Peyer's patch (tissue), 4 donors: ENCODE measurements around the gene MPL.

ENCODE experiments used
- CTCF ChIP-seq, 6 experiments: fragments of 450-650 bp in 4 of 6; fragments of 200-600 bp in 2 of 6; sonication (generic) in 1 of 6; IDR thresholded peaks; one replicate each; pipeline ENCODE4 v1.5.1; 2017 to 2019; ENCODE audit warnings: antibody characterized with exemption in 6 of 6, mild to moderate bottlenecking in 3 of 6, moderate library complexity in 1 of 6
- POLR2A ChIP-seq, 2 donors: fragments of 450-650 bp; IDR thresholded peaks; one replicate each; pipeline ENCODE4 v1.5.1; 2017; ENCODE audit warnings: antibody characterized with exemption in 2 of 2, mild to moderate bottlenecking in 2 of 2, moderate library complexity in 2 of 2

DNA sequence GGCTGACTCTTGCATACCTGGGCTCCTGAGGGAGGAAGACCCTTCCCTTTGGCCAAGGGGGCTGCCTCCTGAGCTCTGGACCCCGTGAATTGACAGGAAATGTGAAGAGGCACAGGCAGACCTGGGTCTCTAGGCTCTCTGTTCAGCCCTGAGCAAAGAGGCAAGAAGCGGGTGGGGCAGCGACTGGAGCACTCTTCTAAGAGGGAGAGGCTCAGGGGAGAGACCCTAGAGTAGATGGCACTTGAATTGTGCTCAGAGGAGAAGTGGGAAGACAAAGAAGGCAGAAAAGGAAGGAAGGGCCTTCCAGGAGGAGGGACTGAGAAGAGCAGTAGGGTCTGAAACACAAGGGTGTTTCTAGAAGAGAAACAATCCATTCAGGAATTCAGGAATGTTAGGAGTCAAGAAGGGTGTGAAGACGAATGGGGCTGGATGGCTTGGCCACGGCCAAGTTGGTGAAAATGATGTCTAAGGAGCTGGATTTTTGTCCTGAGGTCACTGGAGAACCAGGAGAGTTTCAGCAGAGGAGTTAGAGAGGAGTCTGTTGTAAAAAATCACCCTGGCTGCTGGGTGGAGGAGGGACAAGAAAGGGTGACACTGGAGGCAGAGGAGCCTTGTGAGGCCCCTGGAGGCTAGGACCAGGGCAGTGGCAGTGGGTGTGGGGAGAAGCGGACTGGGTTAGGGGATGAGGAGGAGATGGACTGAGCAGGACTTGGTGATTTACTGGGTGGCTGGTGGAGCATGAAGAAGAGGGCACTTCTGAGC is 31.5 kb upstream of the MPL start:
- TF ChIP-seq CTCF (IDR thresholded peaks at IDR 0.05) (no peak), POLR2A (IDR thresholded peaks at IDR 0.05) (no peak)
